Karpas-422 (cell line): ENCODE data around the gene XPO6. TPM values are rescaled to one million over a fixed set of nuclear protein-coding genes. Genes with fewer than 3 reads are reported as not detected.

ENCODE experiments used
- DNase-seq: peaks from one replicate; pipeline ENCODE4 v3.0.0-alpha.2; 2015
- H2AFZ ChIP-seq: fragments of 200-600 bp; sonication (generic); 2 replicates; pipeline ENCODE4 v1.6.1; 2014; ENCODE audit warnings: antibody characterized with exemption, low read length, mixed read lengths
- H3K27ac ChIP-seq: fragments of 200-600 bp; sonication (generic); 2 replicates; pipeline ENCODE4 v1.5.1; 2014; ENCODE audit warnings: mild to moderate bottlenecking, low read length, moderate library complexity
- H3K27me3 ChIP-seq: fragments of 200-600 bp; sonication (generic); 2 replicates; pipeline ENCODE4 v1.6.1; 2014; ENCODE audit warnings: low read length, mixed read lengths
- H3K36me3 ChIP-seq: fragments of 200-600 bp; sonication (generic); 2 replicates; pipeline ENCODE4 v1.6.1; 2014; ENCODE audit warnings: low read length, mixed read lengths; ENCODE audit not compliant: insufficient read depth
- H3K4me1 ChIP-seq: fragments of 200-600 bp; sonication (generic); 2 replicates; pipeline ENCODE4 v1.6.1; 2014; ENCODE audit warnings: mild to moderate bottlenecking, low read length, mixed read lengths
- H3K4me2 ChIP-seq: fragments of 200-600 bp; sonication (generic); 2 replicates; pipeline ENCODE4 v1.6.1; 2014; ENCODE audit warnings: low read length, low read depth, mild to moderate bottlenecking; ENCODE audit not compliant: poor library complexity, severe bottlenecking
- H3K4me3 ChIP-seq: fragments of 200-600 bp; sonication (generic); 2 replicates; pipeline ENCODE4 v1.5.1; 2014; ENCODE audit warnings: mild to moderate bottlenecking, antibody characterized with exemption, low read length, mixed read lengths
- H3K79me2 ChIP-seq: fragments of 200-600 bp; sonication (generic); 2 replicates; pipeline ENCODE4 v1.6.1; 2014; ENCODE audit warnings: mild to moderate bottlenecking, low read length, mixed read lengths
- H3K9ac ChIP-seq: fragments of 200-600 bp; sonication (generic); 2 replicates; pipeline ENCODE4 v1.6.0; 2014; ENCODE audit warnings: low read length
- H3K9me2 ChIP-seq: fragments of 200-600 bp; sonication (generic), shearing (Covaris generic); replicated peaks from 2 replicates; pipeline ENCODE4 v1.6.0; 2014; ENCODE audit warnings: mild to moderate bottlenecking, low read length, moderate library complexity; ENCODE audit not compliant: insufficient read depth
- H3K9me3 ChIP-seq: fragments of 300-700, 200-600 bp; sonication (generic); 2 replicates; pipeline ENCODE4 v1.6.1; 2014; ENCODE audit warnings: low read length, mixed read lengths
- H4K20me1 ChIP-seq: fragments of 200-600 bp; sonication (generic); 2 replicates; pipeline ENCODE4 v1.6.1; 2014; ENCODE audit warnings: mild to moderate bottlenecking, antibody characterized with exemption, low read length, low read depth; ENCODE audit not compliant: insufficient read depth
- total RNA-seq: library from RNA; depleted of rRNA; stranded (reverse); fragments of >200 nt; shearing (Covaris generic); gene quantifications from 2 replicates; pipeline ENCODE4 v1.2.3, GENCODE V29; 2014; ENCODE audit warnings: low replicate concordance

XPO6 gene
- total RNA-seq, 1 experiment from 2014 or later: 136 TPM

DNA sequence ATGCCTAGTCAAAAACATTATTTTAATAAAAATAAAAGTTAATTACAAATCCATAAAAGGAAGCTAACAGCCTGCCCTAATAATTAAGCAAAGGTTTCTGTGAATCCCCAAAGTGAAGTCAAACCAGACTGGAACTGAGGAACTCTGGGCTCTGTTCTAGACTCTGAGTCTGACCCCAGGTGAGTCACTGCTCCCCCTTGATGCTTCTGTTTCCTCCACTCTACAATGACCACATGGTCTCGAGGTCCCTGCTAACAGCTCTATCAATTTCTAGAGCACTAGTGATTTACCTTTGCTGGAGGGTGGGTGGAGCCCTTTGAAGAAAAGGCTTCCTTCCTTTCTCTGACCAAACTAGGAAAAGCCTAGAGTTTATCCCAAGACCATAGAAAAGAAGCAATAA lies 32.4 kb downstream of the XPO6 start:
- no peaks in the 10 kb centered on the region for H3K9me3 ChIP-seq
- no peak overlapping the region for H3K4me3 ChIP-seq
- peaks cover 53% of the 10 kb centered on the region for H3K36me3 ChIP-seq
- no peak overlapping the region for H3K9ac ChIP-seq
- H3K9me2 ChIP-seq: no peaks in the 10 kb centered on the region
- H3K27ac ChIP-seq: no peak overlapping the region
- peaks cover 33% of the 10 kb centered on the region for H4K20me1 ChIP-seq
- H3K79me2 ChIP-seq: peaks cover 98% of the 10 kb centered on the region
- H3K27me3 ChIP-seq: no peaks in the 10 kb centered on the region
- no peak for DNase-seq
- H3K4me1 ChIP-seq: peaks cover 28% of the 10 kb centered on the region
- H3K4me2 ChIP-seq: no peak overlapping the region
- no peak overlapping the region for H2AFZ ChIP-seq

DNA sequence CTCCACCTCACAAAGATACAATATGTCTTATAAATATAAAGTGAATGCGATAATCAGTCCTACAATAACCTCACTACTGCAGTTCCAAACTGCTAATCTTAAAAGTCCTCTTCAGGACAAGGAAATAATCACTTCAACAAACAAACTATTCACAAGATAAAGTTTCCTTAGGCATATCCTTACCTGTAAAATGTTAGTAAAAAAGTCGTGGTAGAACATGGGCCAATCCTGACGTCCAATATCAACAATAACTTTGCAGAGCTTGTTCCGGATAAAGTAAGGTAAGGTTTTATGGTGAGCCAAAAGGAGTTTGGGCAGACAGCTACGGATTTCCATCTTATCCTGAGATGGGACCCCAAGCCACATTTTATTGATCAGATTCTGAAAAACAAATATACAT lies 36.0 kb downstream of the XPO6 start:
- Histone ChIP-seq H3K27ac (no peak overlapping the region), H4K20me1 (peaks cover 11% of the 10 kb centered on the region), H3K36me3 (peaks cover 46% of the 10 kb centered on the region), H3K9ac (no peak overlapping the region), H3K4me1 (no peaks in the 10 kb centered on the region), H3K79me2 (peaks cover 94% of the 10 kb centered on the region), H3K4me3 (no peak overlapping the region), H3K4me2 (no peak overlapping the region), H2AFZ (no peak overlapping the region), H3K9me2 (no peaks in the 10 kb centered on the region), H3K27me3 (no peaks in the 10 kb centered on the region), H3K9me3 (no peaks in the 10 kb centered on the region)
- no peak for DNase-seq

DNA sequence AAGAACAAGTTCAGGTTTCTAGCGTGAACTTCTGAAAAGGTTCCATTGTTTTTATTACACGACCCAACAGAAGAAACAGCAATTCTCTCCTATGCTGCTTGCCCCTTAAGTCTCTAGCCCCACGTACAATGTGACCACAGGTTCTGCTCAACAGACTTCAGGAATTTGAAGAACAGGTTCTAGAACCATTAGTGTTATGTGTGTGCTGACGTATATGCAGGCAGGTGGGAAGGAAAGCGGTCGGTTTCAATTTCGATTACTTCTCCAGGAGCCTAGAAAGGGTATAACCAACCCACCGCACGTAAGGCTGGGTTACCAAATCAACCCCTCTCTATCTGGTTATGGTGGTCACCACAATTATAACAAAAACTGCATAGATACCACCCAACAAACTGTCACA lies 39.4 kb downstream of the XPO6 start:
- Histone ChIP-seq H3K36me3 (peaks cover 52% of the 10 kb centered on the region), H3K4me2 (no peak overlapping the region), H3K4me1 (no peaks in the 10 kb centered on the region), H3K9me2 (no peaks in the 10 kb centered on the region), H2AFZ (no peak overlapping the region), H3K9me3 (no peaks in the 10 kb centered on the region), H3K27me3 (no peaks in the 10 kb centered on the region), H4K20me1 (peaks cover 12% of the 10 kb centered on the region; the same call in 1 of the 2 replicates), H3K79me2 (peaks cover 88% of the 10 kb centered on the region), H3K27ac (no peak overlapping the region), H3K4me3 (no peak overlapping the region), H3K9ac (no peak overlapping the region)
- DNase-seq: no peak

DNA sequence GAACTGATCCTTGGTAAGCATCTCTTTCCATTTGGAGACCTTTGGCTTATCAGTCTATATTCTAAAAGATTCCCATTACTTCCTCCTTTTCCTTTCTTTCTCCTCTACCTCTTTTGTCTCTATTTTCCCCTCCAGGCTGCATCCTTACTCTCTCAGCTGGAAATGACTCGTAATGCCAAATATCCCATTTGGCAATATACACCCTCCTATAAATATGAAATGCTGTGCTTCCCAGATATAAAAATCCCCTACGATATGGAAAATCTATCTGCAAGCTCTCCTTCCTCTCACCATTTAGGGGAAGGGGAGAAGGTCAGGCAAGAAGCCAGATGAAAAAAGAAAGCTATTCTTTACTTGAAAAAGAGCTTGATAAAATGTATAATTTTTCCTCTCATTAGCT lies 39.9 kb downstream of the XPO6 start:
- Histone ChIP-seq H3K36me3 (peaks cover 52% of the 10 kb centered on the region), H4K20me1 (peaks cover 8% of the 10 kb centered on the region; the same call in 1 of the 2 replicates), H3K4me1 (no peaks in the 10 kb centered on the region), H3K4me3 (no peak overlapping the region), H3K9ac (no peak overlapping the region), H3K4me2 (no peak overlapping the region), H3K9me2 (no peaks in the 10 kb centered on the region), H3K79me2 (peaks cover 88% of the 10 kb centered on the region), H2AFZ (no peak overlapping the region), H3K9me3 (no peaks in the 10 kb centered on the region), H3K27ac (no peak overlapping the region), H3K27me3 (no peaks in the 10 kb centered on the region)
- DNase-seq: no peak

DNA sequence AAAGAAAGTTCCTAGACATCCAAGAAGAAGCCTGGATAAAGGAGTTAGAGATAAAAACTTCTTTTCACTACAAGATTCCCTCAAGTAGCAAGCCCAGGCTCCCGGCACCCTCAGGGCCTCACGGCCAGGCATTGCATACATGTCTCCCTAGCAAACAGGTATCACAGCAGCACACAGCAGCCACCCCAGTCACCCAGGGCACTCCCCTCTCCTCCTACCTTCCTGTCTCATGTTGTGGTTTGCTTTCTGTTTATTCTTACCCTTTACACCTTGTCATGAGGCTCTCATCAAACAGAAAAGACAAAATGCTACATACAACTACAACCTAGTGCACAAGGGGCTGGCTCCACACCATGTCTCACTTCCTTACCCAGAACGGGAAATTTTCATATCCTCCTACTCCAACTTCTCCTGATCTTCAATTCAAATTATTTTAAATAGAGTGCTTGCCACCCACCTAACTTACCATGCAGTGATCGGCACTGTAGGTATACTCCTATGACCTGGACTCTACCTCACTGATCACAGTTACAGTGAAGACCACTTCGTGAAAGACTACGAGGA lies 42.7 kb downstream of the XPO6 start:
- Histone ChIP-seq H3K79me2 (peaks cover 90% of the 10 kb centered on the region), H3K4me1 (no peaks in the 10 kb centered on the region), H2AFZ (no peak overlapping the region), H3K36me3 (peaks cover 59% of the 10 kb centered on the region), H3K9me3 (no peaks in the 10 kb centered on the region), H3K9me2 (no peaks in the 10 kb centered on the region), H3K27ac (no peak overlapping the region), H3K4me2 (no peak overlapping the region), H3K27me3 (no peaks in the 10 kb centered on the region), H3K9ac (no peak overlapping the region), H4K20me1 (peaks cover 8% of the 10 kb centered on the region; the same call in 1 of the 2 replicates), H3K4me3 (no peak overlapping the region)
- no peak for DNase-seq

DNA sequence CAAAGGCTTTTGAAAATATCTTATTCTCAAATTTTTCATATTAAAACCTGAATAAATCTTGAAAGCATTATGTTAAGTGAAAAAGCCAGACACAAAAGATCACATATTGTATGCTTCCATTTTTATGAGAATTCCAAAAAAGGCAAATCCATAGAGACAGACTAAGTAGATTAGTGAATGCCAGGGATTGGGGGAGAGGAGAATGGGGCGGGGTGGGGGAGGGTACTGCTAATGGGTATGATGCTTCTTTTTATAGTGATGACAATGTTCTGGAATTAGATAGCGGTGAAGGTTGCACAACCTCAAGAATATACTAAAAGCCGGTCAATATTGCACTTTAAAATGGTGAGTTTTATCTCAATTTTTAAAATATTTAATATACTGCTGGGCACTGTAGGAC lies 44.0 kb downstream of the XPO6 start:
- Histone ChIP-seq H2AFZ (no peak overlapping the region), H3K27ac (no peak overlapping the region), H4K20me1 (0 out of 2 replicates have a peak, but pooled peaks cover 4% of the 10 kb centered on the region), H3K9ac (no peak overlapping the region), H3K9me2 (no peaks in the 10 kb centered on the region), H3K9me3 (no peaks in the 10 kb centered on the region), H3K27me3 (no peaks in the 10 kb centered on the region), H3K4me3 (no peak overlapping the region), H3K79me2 (peaks cover 91% of the 10 kb centered on the region), H3K4me2 (no peak overlapping the region), H3K4me1 (no peaks in the 10 kb centered on the region), H3K36me3 (peaks cover 61% of the 10 kb centered on the region)
- DNase-seq: no peak

DNA sequence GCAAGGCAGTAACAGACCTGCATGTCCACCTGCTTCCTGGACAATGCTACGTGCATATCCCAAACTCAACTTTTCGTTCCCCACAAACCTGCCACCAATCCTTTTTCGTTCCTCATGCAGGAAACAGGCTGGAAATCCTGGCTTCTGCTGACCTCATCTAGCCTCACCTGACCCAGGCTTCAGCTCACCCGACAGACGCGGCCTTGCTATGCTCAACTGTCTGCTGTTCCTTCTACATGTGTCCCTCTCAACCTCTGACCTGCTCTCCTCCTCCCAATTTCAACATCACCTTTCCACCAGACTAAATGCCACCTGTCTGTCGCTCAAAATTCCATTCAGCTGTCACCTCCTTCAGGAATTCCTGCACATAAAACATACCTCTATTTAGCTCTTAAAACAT lies 44.5 kb downstream of the XPO6 start:
- Histone ChIP-seq H2AFZ (no peak overlapping the region), H3K27ac (no peak overlapping the region), H3K9me2 (no peaks in the 10 kb centered on the region), H3K4me2 (no peak overlapping the region), H3K27me3 (no peaks in the 10 kb centered on the region), H3K36me3 (peaks cover 60% of the 10 kb centered on the region), H3K4me1 (no peaks in the 10 kb centered on the region), H3K9me3 (no peaks in the 10 kb centered on the region), H3K9ac (no peak overlapping the region), H3K4me3 (no peak overlapping the region), H3K79me2 (peaks cover 91% of the 10 kb centered on the region), H4K20me1 (0 out of 2 replicates have a peak, but pooled peaks cover 4% of the 10 kb centered on the region)
- no peak for DNase-seq

DNA sequence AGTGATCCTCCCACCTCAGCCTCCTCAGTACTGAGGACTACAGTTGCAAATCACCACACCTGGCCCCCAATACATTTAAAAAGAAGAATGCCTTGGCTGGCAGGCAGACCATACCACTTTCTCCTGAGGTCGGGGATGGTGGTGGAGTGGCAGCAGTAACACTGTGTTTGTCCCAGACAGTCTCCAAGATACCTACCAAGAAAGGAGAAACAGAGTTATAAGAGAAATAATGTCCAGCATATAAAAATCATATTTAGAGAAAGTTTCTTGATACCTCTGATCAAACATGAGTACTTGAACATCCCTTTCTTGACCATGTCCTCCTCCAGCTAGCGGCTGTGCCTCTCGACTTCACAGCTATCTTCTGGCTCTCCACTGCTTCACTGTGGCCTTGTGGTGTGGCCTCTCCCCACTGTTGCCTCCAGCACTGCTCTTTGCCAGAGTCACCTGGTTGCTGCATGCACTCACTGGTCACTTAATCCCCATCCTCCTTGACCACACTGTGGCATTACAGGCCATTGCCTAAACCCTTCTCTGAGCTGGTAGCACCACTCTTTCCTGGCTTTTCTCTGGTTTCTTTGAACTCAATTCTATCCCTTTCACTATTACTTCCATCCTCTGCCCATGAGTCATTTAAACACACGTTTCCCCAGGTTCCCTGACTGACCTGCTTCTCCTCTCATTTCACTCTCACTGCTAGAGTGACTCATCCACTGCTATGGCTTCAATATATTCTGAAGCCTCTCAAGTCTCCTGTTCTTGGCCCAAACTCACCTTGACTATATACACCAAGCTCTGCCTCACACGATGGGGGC lies 45.2 kb downstream of the XPO6 start:
- H3K9me2 ChIP-seq: no peaks in the 10 kb centered on the region
- peaks cover 66% of the 10 kb centered on the region for H3K36me3 ChIP-seq
- no peaks in the 10 kb centered on the region for H3K4me1 ChIP-seq
- no peak overlapping the region for H3K27ac ChIP-seq
- H3K27me3 ChIP-seq: no peaks in the 10 kb centered on the region
- DNase-seq: no peak
- H3K4me3 ChIP-seq: no peak overlapping the region
- no peak overlapping the region for H3K9ac ChIP-seq
- no peaks in the 10 kb centered on the region for H3K9me3 ChIP-seq
- H2AFZ ChIP-seq: no peak overlapping the region
- H3K79me2 ChIP-seq: peaks cover 91% of the 10 kb centered on the region
- 0 out of 2 replicates have a peak, but pooled peaks cover 4% of the 10 kb centered on the region for H4K20me1 ChIP-seq
- no peak overlapping the region for H3K4me2 ChIP-seq
